Brain microvascular endothelial cell (primary cell): ENCODE data around the gene EID3.

Experiments used
- DNase-seq: peaks from one replicate; pipeline ENCODE4 v3.0.0-alpha.2; 2020
- H3K27ac ChIP-seq: fragments of 250-450 bp; sonication (Bioruptor Pico); 2 replicates; pipeline ENCODE4 v1.5.1; 2020; ENCODE audit warnings: mild to moderate bottlenecking, moderate library complexity
- H3K27me3 ChIP-seq: fragments of 250-450 bp; sonication (Bioruptor Pico); replicated peaks from 2 replicates; pipeline ENCODE4 v1.5.1; 2020; ENCODE audit warnings: mild to moderate bottlenecking
- H3K36me3 ChIP-seq: fragments of 250-450 bp; sonication (Bioruptor Pico); replicated peaks from 2 replicates; pipeline ENCODE4 v1.5.1; 2020; ENCODE audit warnings: mild to moderate bottlenecking
- H3K4me3 ChIP-seq: 2 replicates; pipeline ENCODE4 v1.5.1; 2011; ENCODE audit warnings: low read depth, mild to moderate bottlenecking, control low read depth, low read length, moderate library complexity
- CTCF ChIP-seq: IDR thresholded peaks from 2 replicates; pipeline ENCODE4 v1.5.1; 2011; ENCODE audit warnings: low read depth, mild to moderate bottlenecking, moderate library complexity, low read length, control low read depth, inconsistent platforms; ENCODE audit errors: missing control alignments
- in situ Hi-C: cut with HindIII; loops from 2 replicates; pipeline ENCODE4 v1.10.0; 2017; ENCODE audit warnings: low sequenced_read_pairs, low pct_ligation_motif_present

Gene EID3

GRCh38 chr12:104286516-104287482 lies 16.7 kb upstream of the EID3 start:
- Histone ChIP-seq H3K36me3 (peaks cover 11% of the 10 kb centered on the region), H3K4me3 (peak overlapping the region; percentile 89), H3K27me3 (no peaks in the 10 kb centered on the region), H3K27ac (peak overlapping the region; percentile 88)
- in situ Hi-C loops: no loop called here
- DNase-seq: peak; percentile 93
- no peak for TF ChIP-seq CTCF

- in situ Hi-C loops: no loop called here
- peak overlapping the region; percentile 88 for H3K27ac ChIP-seq
These were observed 14.8 kb upstream of the EID3 start for GRCh38 chr12:104288635-104289274.

DNA sequence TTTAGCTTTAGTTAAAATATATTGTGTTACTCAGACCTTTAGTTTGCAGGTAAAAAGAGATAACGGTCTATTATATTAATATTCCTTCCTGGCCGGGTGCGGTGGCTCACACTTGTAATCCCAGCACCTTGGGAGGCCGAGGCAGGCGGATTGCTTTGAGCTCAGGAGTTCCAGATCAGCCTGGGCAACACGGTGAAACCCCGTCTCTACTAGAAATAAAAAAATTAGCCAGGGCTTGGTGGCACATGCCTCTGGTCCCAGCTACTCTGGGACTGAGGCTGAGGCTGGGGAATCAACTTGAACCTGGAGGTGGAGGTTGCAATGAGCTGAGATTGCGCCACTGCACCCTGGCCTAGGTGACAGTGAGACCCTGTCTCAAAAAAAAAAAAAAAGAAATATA lies 13.2 kb upstream of the EID3 start:
- no peak for TF ChIP-seq CTCF
- Histone ChIP-seq H3K36me3 (peaks cover 38% of the 10 kb centered on the region), H3K27me3 (no peaks in the 10 kb centered on the region), H3K27ac (no peak overlapping the region), H3K4me3 (no peak overlapping the region)
- no peak for DNase-seq
- in situ Hi-C loops: no loop called here

More at GRCh38 chr12:104288635-104289274, 14.8 kb upstream of the EID3 start:
- Histone ChIP-seq H3K4me3 (peak overlapping the region; percentile 89), H3K27me3 (no peaks in the 10 kb centered on the region), H3K36me3 (peaks cover 27% of the 10 kb centered on the region)
- no peak for TF ChIP-seq CTCF
- DNase-seq: peak; percentile 58

DNA sequence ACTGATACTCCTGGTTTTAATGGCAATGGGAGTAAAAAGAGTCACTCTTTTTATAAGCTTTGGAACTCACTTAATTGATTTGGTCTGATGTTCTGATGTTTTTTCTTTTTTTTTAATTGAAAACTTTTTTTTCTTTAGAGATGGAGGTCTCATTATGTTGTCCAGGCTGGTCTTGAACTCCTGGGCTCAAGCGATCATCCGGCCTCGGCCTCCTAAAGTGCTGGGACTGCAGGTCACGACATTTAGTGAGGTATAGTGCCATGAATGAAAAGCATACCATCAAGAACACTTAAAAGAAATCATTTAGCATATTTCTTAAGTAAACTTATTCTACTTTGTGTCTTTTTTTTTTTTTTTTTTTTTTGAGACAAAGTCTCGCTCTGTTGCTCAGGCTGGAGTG lies 12.7 kb upstream of the EID3 start:
- Histone ChIP-seq H3K36me3 (peaks cover 41% of the 10 kb centered on the region), H3K4me3 (no peak overlapping the region), H3K27ac (no peak overlapping the region), H3K27me3 (no peaks in the 10 kb centered on the region)
- TF ChIP-seq CTCF: no peak
- no peak for DNase-seq
- in situ Hi-C loops: no loop called here

DNA sequence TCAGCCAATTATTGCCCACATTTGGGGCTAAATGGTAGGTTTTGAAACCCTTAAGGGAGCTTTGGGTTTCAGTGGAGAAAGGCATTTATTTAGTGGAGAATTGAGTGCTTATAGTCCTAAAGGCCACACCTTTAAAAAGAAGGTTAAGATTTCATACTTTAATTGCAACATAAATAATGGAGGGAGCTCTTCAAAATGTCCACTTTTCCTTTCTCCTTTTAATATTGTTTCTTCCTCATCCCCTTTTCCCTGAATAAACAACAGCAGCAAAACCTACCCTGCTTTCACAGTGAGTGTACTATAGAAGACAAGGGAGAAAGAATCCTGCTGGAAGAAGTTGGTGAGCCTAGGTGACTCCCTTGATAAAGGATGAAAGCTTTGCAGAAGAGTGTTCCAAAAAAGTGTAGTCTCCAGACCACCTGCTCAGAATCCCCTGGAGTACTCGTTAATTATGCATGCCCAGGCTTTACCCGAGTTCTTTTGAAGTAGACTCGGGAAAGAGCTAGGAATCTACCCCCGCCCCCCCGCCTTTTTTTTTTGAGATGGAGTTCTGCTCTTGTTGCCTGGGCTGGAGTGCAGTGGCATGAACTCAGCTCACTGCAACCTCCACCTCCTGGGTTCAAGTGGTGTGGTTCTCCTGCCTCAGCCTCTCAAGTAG lies 11.5 kb upstream of the EID3 start:
- H3K27ac ChIP-seq: no peak overlapping the region
- H3K36me3 ChIP-seq: peaks cover 52% of the 10 kb centered on the region
- H3K4me3 ChIP-seq: no peak overlapping the region

More for the DNA sequence above, 11.5 kb upstream of the EID3 start:
- no peak for DNase-seq
- in situ Hi-C loops: no loop called here
- no peak for TF ChIP-seq CTCF
- H3K27me3 ChIP-seq: no peaks in the 10 kb centered on the region
